Stimulated activated CD8-positive, alpha-beta memory T cell treated with anti-CD3 and anti-CD28 coated beads, Interleukin-15, amount 100 ng/mL, for 24 hours (primary cell): Measurements from ENCODE around the gene SDC4.

Source experiments
- DNase-seq: peaks from one replicate; pipeline ENCODE4 v3.0.0-alpha.2; 2020; ENCODE audit warnings: low read depth

SDC4 gene

GRCh38 chr20:45343532-45344167 lies 4.6 kb downstream of the SDC4 start:
- DNase-seq = no peak

- no peak for DNase-seq
Measured at GRCh38 chr20:45342855-45343531, 5.2 kb downstream of the SDC4 start.

GRCh38 chr20:45341939-45342854 lies 6.0 kb downstream of the SDC4 start:
- DNase-seq = no peak

- no peak for DNase-seq
Measured at GRCh38 chr20:45341579-45341938, 6.7 kb downstream of the SDC4 start.

- no peak for DNase-seq
Measured at GRCh38 chr20:45340951-45341350, 7.3 kb downstream of the SDC4 start.

GRCh38 chr20:45340236-45340847 lies 7.9 kb downstream of the SDC4 start:
- no peak for DNase-seq

- no peak for DNase-seq
Measured at GRCh38 chr20:45339799-45340198, 8.4 kb downstream of the SDC4 start.

- no peak for DNase-seq
Measured at GRCh38 chr20:45339084-45339483, 9.1 kb downstream of the SDC4 start.

- no peak for DNase-seq
Measured at GRCh38 chr20:45338121-45339030, 9.8 kb downstream of the SDC4 start.

- DNase-seq = no peak
Measured at GRCh38 chr20:45337367-45338120, 10.7 kb downstream of the SDC4 start.

- no peak for DNase-seq
Measured at GRCh38 chr20:45336530-45337366, 11.5 kb downstream of the SDC4 start.

GRCh38 chr20:45330476-45330875 lies 17.7 kb downstream of the SDC4 start:
- DNase-seq = no peak

GRCh38 chr20:45329497-45330319 lies 18.5 kb downstream of the SDC4 start:
- DNase-seq = no peak

- DNase-seq = no peak
Measured at GRCh38 chr20:45328451-45328850, 19.8 kb downstream of the SDC4 start.

- no peak for DNase-seq
Measured at GRCh38 chr20:45325371-45325770, 22.9 kb downstream of the SDC4 start.

GRCh38 chr20:45323731-45324130 lies 24.5 kb downstream of the SDC4 start:
- DNase-seq = no peak

GRCh38 chr20:45322952-45323383 lies 25.3 kb downstream of the SDC4 start:
- no peak for DNase-seq

GRCh38 chr20:45320948-45321595 lies 27.2 kb downstream of the SDC4 start:
- no peak for DNase-seq
